ENCODE results near the gene CRYBA1.

The CRYBA1 gene

DNA sequence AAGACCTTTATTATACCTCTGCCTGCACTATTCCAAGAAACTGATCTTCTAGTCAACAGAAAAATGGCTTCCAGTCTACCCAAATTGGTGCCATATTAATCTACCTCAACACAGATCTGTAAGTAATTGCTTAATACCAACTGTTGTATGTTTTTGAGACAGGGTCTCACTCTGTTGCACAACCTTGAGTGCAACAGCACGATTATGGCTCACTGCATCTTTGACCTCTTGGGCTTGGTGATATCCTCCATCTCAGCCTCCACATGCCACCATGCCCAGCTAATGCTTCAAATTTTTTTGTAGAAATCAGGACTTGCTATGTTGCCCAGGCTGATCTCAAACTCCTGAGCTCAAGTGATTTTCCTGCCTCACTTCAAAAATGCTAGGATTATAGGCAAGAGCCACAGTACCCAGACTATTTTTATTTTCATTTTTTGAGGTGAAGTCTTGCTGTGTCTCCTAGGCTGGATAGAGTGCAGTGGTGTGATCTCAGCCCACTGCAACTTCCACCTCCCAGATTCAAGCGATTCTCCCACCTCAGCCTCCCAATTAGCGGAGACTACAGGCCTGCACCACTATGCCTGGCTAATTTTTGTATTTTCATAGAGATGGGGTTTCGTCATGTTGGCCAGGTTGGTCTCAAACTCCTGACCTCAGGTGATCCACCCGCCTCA, 32.9 kb downstream of the CRYBA1 start:
- no peak for DNase-seq (ENCODE audit: low spot score)

GRCh38 chr17:29283496-29283895, 36.8 kb downstream of the CRYBA1 start:
- DNase-seq (ENCODE audit: low spot score) = no peak

DNA sequence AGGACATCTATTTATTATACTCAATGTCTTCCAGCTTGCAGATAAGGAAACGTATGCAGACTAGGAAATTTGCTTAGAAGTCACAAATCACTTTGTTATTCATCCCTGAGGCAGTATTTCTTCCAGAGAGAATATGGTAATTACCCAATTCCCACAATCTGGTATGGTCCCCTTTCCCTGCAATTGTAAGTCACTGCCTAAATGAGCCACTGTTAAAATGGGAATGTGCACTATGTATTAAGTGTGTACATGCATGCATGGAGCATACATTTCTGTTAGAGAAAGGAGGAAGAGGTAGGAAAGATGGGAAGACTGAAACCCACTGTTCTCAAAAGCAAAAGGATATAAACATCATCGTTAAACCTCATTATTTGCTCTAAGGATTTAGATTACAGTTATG, 37.3 kb downstream of the CRYBA1 start:
- no peak for DNase-seq (ENCODE audit: low spot score)

DNA sequence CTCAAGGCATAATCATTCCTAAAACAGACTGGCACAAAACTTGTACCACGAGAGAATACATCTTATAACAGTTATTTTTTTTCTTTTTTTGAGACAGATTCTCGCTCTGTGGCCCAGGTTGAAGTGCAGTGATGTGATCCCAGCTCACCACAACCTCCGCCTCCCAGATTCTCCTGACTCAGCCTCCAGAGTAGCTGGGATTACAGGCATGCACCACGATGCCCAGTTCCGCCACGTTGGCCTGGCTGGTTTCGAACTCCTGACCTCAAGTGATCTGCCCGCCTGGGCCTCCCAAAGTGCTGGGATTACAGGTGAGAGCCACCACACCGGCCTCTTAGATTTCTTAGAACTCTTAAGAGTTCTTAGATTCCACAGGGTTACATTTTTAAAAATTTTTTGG, 43.2 kb downstream of the CRYBA1 start:
- no peak for DNase-seq (ENCODE audit: low spot score)

DNA sequence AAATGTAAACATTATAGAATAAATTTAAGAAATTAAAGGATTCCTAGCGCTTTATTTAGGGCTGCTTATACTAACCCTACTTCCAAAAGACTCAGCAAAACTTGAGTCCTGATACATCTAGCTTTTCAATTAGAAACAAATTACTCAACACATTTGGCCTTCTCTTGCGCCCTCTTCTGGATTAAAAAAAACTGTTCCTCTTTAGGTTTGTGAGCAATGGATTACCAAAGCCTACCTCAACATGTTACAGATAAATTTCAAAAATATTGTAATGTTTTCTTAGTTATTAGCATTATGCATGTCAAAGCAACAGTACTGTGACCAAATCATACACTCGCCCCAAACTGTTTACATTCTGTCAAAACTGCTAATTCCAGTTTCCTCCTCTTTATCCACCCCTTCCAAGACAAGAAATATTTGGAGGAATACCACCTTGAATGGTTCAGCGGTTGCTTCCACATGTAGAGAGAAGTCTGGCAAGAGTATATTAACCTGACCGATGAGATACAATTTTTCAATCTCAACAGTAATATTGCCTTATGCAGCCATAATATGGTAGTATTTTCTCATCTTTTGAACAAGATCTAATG, 44.6 kb downstream of the CRYBA1 start:
- peak; percentile 73 for DNase-seq (ENCODE audit: low spot score)

DNA sequence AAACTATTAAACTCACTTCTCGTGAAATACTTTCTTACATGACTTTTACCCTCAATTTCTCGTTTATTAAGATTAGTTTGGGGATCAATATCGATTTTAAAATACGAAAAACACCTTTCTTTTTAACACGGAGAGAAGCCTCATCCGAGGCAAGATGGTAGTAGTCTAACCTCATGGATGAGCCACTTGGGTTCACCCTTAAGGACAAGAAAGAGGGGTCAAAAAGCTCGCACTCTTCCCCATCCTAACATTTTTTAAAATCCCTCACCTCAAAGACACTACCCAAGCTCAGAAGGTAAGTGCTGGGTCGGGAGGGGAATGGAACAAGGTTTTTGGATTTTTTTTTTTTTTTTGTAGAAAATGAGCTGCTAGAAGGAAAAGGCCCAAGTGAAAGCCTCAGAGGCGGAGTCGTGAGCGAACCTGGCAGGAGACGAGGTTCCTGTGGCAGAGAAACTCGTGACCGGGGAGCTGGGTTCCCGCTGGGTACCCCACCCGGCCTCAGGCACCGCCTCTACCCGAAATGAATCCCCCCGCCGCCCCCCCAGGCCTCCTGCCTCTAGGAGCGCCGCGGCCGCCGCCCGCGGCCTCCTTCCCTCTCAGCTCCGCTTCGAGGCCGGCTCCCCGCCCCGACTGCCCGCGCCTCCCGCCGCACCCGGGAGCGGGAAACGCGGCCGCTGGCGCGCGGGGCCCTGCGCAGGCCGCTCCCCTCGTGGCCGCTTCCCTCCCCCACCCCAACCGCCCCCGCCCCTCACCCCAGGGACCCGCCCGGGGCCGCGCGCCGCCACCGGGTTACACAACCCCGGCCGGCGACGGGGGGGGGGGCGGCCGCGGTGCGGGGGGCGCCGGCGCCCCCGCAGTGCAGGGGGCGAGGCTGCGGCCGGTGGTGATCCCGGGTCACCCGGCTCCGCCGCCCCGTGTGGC, 45.7 kb downstream of the CRYBA1 start:
- DNase-seq (ENCODE audit: low spot score) = peak; percentile 34

DNA sequence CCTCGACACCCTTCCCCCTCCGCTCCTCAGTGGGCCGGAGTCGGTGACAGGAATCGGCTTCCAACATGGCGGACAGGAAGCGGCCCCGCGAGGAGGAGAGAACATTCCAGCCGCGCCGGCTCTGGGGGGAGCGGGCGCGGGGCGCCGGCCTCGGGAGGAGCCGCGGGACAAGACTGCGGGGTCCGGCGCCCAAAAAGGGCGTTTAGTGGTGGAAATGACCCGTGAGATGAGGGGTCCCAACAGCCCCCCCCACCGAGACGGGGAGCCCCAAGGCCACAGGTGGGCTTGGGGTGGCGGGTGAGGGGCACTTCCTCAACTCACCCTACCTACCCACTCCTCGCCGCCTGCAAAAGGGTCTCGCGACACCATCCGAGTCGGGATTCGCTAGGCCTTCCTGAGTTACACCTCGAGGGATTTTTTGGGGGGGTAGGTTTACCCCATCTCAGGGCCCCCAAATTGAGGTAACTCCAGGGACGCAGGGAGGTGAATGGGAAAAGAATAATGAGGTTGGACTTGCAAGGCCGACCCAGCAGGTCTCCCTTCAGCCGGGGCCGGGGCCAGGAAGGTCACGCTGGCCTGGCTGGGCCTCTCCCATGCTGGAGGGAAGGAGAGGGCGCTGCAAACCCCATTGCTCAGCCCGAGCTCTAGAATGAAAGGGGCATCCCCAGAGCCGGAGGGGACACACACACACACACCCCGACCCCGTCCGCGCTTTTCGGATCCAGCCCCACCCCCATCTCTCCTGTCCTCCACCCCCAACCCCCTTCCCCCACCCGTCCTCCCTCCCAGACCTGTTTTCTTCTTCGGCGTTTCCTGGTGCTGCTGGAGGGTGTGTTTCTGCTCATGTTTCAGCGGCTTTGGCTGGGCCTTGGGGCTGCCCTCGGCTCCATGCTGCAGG, 46.6 kb downstream of the CRYBA1 start:
- peak; percentile 63 for DNase-seq (ENCODE audit: low spot score)

- DNase-seq (ENCODE audit: low spot score) = peak; percentile 99
These were observed 47.4 kb downstream of the CRYBA1 start, which contains the start of gene NUFIP2 for GRCh38 chr17:29293890-29294579. Gene NUFIP2 (minus strand): TSS chr17:29294148. CDS start chr17:29294059, 89 bp downstream.

- no peak for DNase-seq (ENCODE audit: low spot score)
These were observed 47.9 kb downstream of the CRYBA1 start for GRCh38 chr17:29294580-29294900.

DNA sequence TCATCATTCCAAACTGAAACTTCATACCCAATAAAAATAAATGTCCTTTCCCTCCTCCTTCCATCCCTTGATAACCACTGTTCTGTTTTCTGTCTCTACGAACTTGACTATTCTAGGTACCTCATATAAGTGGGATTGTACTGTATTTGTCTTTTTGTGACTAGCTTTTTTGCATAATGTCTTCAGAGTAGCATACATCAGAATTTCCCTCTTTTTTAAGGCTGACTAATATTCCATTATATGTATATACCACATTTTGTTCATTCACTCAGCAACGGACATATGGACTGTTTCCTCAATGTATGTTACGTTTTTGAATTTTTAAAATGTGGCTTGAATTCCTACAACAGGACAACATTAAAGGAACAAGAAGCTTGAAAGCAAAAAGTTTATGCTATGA, 48.8 kb downstream of the CRYBA1 start:
- DNase-seq (ENCODE audit: low spot score) = no peak

DNA sequence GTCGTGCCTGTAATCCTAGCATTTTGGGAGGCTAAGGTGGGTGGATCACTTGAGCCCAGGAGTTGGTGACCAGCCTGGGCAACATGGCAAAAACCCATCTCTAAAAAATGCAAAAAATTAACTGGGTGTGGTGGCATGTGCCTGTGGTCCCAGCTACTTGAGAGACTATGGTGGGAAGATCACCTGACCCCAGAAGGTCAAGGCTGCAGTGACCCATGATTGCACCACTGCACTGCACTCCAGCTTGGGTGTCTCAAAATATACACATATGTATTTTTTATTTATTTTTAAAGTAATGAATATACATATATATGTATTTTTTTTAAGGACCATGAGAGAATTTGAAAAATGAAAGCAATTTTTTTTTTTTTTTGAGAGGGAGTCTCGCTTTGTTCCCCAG, 52.4 kb downstream of the CRYBA1 start:
- DNase-seq (ENCODE audit: low spot score) = no peak

DNA sequence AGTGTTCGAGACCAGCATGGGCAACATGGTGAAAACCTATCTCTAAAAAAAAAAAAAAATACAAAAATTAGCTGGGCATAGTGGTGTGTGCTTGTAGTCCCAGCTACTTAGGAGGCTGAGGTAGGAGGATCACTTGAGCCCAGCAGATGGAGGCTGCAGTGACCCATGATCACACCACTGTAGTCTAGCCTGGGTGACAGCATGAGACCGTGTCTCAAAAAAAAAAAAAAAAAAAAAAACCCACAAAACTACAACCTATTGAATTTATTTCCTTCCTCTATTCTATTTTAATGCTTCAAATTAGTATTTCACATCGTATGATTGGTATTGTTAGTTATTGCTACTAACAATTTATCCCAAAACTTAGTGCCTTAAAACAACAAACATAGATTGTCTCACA, 56.7 kb downstream of the CRYBA1 start:
- no peak for DNase-seq (ENCODE audit: low spot score)
